GM23248 (cell line): ENCODE results near the gene NFIL3. TPM values are rescaled to one million over a fixed set of nuclear protein-coding genes. Genes with fewer than 3 reads are reported as not detected.
A peak's percentile ranks its signal among the peaks of the same experiment; 100 is the strongest.

Experiments
- DNase-seq: peaks from one replicate; pipeline ENCODE4 v3.0.0-alpha.2; 2015
- H2AFZ ChIP-seq: fragments of 200-600 bp; sonication (generic); 2 replicates; pipeline ENCODE4 v1.6.1; 2016; ENCODE audit warnings: antibody characterized with exemption
- H3F3A ChIP-seq: fragments of 200-600 bp; sonication (generic); 2 replicates; pipeline ENCODE4 v1.6.1; 2016; ENCODE audit warnings: mild to moderate bottlenecking, antibody characterized with exemption, mixed run types; ENCODE audit not compliant: insufficient read depth
- H3K27ac ChIP-seq: fragments of 200-600 bp; sonication (generic); 2 replicates; pipeline ENCODE4 v1.5.1; 2016; ENCODE audit warnings: mild to moderate bottlenecking
- H3K27me3 ChIP-seq: fragments of 200-600 bp; sonication (generic); replicated peaks from 2 replicates; pipeline ENCODE4 v1.6.1; 2016; ENCODE audit warnings: mild to moderate bottlenecking; ENCODE audit not compliant: insufficient read depth
- H3K36me3 ChIP-seq: fragments of 200-600 bp; sonication (generic); 2 replicates; pipeline ENCODE4 v1.6.1; 2016; ENCODE audit warnings: low read depth, mild to moderate bottlenecking
- H3K4me1 ChIP-seq: fragments of 200-600 bp; sonication (generic); 2 replicates; pipeline ENCODE4 v1.6.1; 2016; ENCODE audit warnings: mild to moderate bottlenecking; ENCODE audit not compliant: insufficient read depth
- H3K4me2 ChIP-seq: fragments of 200-600 bp; sonication (generic); one replicate; pipeline ENCODE4 v1.6.1; 2016; ENCODE audit warnings: mild to moderate bottlenecking; ENCODE audit not compliant: unreplicated experiment
- H3K4me3 ChIP-seq: fragments of 200-600 bp; sonication (generic); 2 replicates; pipeline ENCODE4 v1.5.1; 2016; ENCODE audit warnings: mild to moderate bottlenecking
- H3K79me2 ChIP-seq: fragments of 200-600 bp; sonication (generic); 2 replicates; pipeline ENCODE4 v1.6.1; 2016; ENCODE audit warnings: mild to moderate bottlenecking; ENCODE audit not compliant: insufficient read depth
- H3K9ac ChIP-seq: fragments of 200-600 bp; sonication (generic); 2 replicates; pipeline ENCODE4 v1.6.1; 2016; ENCODE audit warnings: mild to moderate bottlenecking
- H3K9me2 ChIP-seq: fragments of 200-600 bp; sonication (generic); 2 replicates; pipeline ENCODE4 v1.6.1; 2016; ENCODE audit warnings: mixed run types, mild to moderate bottlenecking, moderate library complexity; ENCODE audit not compliant: insufficient read depth
- H3K9me3 ChIP-seq: fragments of 200-600 bp; sonication (generic); one replicate; pipeline ENCODE4 v1.6.1; 2017; ENCODE audit warnings: low read depth
- H4K20me1 ChIP-seq: fragments of 200-600 bp; sonication (generic); 2 replicates; pipeline ENCODE4 v1.6.0; 2016; ENCODE audit not compliant: insufficient read depth
- EZH2 ChIP-seq: fragments of 200-600 bp; sonication (generic); IDR thresholded peaks from 2 replicates; pipeline ENCODE4 v1.6.1; 2018; ENCODE audit warnings: antibody characterized with exemption, mild to moderate bottlenecking; ENCODE audit not compliant: insufficient read depth, poor library complexity, severe bottlenecking
- EZH2phosphoT487 ChIP-seq: fragments of 200-600 bp; sonication (generic); IDR thresholded peaks from 2 replicates; pipeline ENCODE4 v1.6.1; 2018; ENCODE audit warnings: antibody characterized with exemption, moderate library complexity, mild to moderate bottlenecking, low read depth; ENCODE audit not compliant: insufficient read depth
- WGBS, 2 experiments: methylation state at CpG; one replicate each; pipeline ENCODE4 v1.1.6; 2015 to 2017; ENCODE audit warnings: low lambda C conversion rate in 2 of 2, low coverage in 1 of 2; ENCODE audit errors: missing lambda C conversion rate in 2 of 2; 5-methylcytosine and 5-hydroxymethylcytosine counted together
- in situ Hi-C: fragments of 300-500 bp; cut with MboI; formaldehyde crosslinking; loops from 2 replicates; pipeline ENCODE4 v1.15.0; 2020
- polyA plus RNA-seq: library from polyadenylated mRNA; unstranded; fragments of >200 nt; fragmentation: Nextera tagmentation; extraction: Ambion mirVana; gene quantifications from 2 replicates; pipeline ENCODE4 v1.2.1, GENCODE V29; 2016
- total RNA-seq: library from RNA; depleted of rRNA; stranded (reverse); fragments of >200 nt; shearing (Covaris generic); gene quantifications from 2 replicates; pipeline ENCODE4 v1.2.3, GENCODE V29; 2014

Gene NFIL3
- total and polyA plus RNA-seq, 2 experiments from 2014 or later, result 5.4 to 11.3 TPM

DNA sequence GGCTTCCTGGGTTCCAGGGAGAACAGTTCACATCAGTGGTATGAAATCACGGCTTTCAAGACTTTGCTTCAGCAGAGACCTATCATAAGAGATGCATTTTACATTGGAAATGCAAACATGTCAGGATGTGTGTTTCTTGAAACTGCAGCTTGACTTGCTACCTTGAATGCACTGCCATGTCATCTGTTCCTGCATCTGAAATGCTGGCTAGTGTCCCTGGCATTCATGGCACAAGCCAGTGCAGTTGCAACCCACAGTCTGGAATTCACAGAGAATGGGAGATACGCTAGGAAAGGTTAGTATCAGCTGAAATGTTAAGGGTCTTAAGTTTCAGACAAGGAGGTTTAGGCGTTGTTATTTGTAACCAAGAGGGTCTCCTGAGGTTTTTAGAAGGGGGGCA lies 24.7 kb downstream of the NFIL3 start:
- H3K9ac ChIP-seq, result no peak overlapping the region
- no peak overlapping the region for H2AFZ ChIP-seq
- H3K4me2 ChIP-seq, result no peak overlapping the region
- H3K9me2 ChIP-seq, result no peaks in the 10 kb centered on the region
- in situ Hi-C loops, result no loop called here
- no peak overlapping the region for H3K4me3 ChIP-seq
- no peaks in the 10 kb centered on the region for H3K36me3 ChIP-seq
- no peaks in the 10 kb centered on the region for H3K79me2 ChIP-seq
- DNase-seq, result no peak
- H4K20me1 ChIP-seq, result no peaks in the 10 kb centered on the region
- 93 to 96% methylated on average over 3 of the region's 3 CpGs for WGBS, 2 experiments
- H3K4me1 ChIP-seq, result peaks cover 21% of the 10 kb centered on the region
- TF ChIP-seq EZH2phosphoT487 (no peak), EZH2 (no peak)
- peaks cover 50% of the 10 kb centered on the region for H3F3A ChIP-seq
- H3K27ac ChIP-seq, result no peak overlapping the region
- H3K9me3 ChIP-seq, result no peaks in the 10 kb centered on the region
- H3K27me3 ChIP-seq, result no peaks in the 10 kb centered on the region

DNA sequence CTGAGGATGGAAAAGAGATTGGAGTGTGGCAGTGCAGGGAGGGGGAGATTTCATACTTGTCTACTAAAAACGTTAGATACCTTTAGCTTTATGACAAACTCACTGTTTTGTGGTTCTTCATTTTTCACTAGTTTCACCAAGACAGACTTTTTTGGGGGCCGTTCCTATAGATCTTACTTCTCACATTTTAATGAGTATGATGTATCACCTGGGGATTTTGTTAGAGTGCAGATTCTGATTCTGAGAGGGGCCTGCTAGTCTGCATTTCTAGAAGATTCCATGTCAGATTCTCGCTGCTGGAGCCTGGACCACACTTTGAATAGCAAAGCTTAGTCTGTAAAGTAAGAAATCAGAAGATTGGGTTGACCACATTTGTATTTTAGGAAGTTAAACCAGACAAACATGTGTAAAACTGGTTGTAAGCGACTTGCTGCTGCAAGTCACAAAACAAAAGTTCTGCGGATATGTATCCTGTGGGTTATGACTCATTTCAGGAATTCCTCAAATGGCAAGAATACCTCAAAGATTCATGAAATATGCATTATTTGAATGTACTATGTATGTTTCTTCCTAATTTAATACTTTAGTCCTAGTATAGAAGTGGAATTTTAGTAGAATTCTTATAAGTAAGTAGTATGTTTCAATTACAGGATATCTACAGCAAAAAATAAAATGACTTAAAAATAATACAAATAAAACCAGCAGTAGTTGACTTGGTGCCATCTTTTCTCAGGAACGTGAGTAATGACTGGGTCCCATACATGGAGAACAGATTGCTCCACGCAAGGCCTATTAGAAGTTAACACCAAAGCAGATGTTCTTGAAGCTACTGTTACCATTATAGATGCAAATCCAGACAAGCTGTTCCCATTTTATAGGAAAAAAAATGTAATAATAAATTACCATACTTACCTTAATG lies 27.8 kb downstream of the NFIL3 start:
- H3K79me2 ChIP-seq, result no peaks in the 10 kb centered on the region
- H3K4me3 ChIP-seq, result no peak overlapping the region
- H3F3A ChIP-seq, result peaks cover 51% of the 10 kb centered on the region
- no peaks in the 10 kb centered on the region for H3K9me2 ChIP-seq
- no peaks in the 10 kb centered on the region for H3K36me3 ChIP-seq
- H3K27me3 ChIP-seq, result no peaks in the 10 kb centered on the region
- DNase-seq, result peak; percentile 87
- H3K4me2 ChIP-seq, result peak overlapping the region; percentile 30
- H3K9ac ChIP-seq, result 0 out of 2 replicates have a peak overlapping the region, but pooled peaks have one; percentile 5
- H3K4me1 ChIP-seq, result peaks cover 32% of the 10 kb centered on the region
- H3K27ac ChIP-seq, result peak overlapping the region; percentile 50
- TF ChIP-seq EZH2 (no peak), EZH2phosphoT487 (no peak)
- H3K9me3 ChIP-seq, result no peaks in the 10 kb centered on the region
- in situ Hi-C loops, result no loop called here
- no peak overlapping the region for H2AFZ ChIP-seq
- no peaks in the 10 kb centered on the region for H4K20me1 ChIP-seq
- WGBS, 2 experiments, result 42 to 45% methylated on average over 7 of the region's 7 CpGs

DNA sequence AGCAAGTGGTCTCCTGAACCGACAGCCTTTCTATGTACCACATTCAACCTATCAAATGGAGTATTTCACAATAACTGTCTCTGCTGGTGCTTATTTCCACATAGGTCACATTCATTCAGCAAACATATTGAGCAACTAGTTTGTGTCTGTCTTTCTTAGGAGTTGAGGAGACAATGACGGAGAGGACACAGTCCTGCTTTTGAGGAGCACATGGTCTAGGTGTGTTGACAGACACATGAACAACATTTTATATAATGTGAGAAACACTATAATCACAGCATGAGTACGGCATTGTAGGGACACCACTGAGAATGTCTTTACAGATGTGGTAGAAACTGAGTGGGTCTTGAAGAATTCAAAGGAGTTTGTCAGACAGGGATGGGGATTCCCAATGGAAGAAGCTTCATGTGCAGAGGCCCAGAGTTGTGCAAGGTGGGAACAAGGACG lies 28.5 kb downstream of the NFIL3 start:
- H3K9me3 ChIP-seq, result no peaks in the 10 kb centered on the region
- H2AFZ ChIP-seq, result no peak overlapping the region
- 66 to 77% methylated on average over 4 of the region's 4 CpGs for WGBS, 2 experiments
- no peaks in the 10 kb centered on the region for H3K9me2 ChIP-seq
- H3K27ac ChIP-seq, result peak overlapping the region; percentile 50
- H4K20me1 ChIP-seq, result no peaks in the 10 kb centered on the region
- peak overlapping the region; percentile 30 for H3K4me2 ChIP-seq
- H3K9ac ChIP-seq, result no peak overlapping the region
- no peak overlapping the region for H3K4me3 ChIP-seq
- TF ChIP-seq EZH2, result no peak
- TF ChIP-seq EZH2phosphoT487, result no peak
- H3K36me3 ChIP-seq, result no peaks in the 10 kb centered on the region
- no peaks in the 10 kb centered on the region for H3K79me2 ChIP-seq
- no peaks in the 10 kb centered on the region for H3K27me3 ChIP-seq
- H3F3A ChIP-seq, result peaks cover 55% of the 10 kb centered on the region
- peak; percentile 71 for DNase-seq
- in situ Hi-C loops, result no loop called here
- H3K4me1 ChIP-seq, result peaks cover 32% of the 10 kb centered on the region

DNA sequence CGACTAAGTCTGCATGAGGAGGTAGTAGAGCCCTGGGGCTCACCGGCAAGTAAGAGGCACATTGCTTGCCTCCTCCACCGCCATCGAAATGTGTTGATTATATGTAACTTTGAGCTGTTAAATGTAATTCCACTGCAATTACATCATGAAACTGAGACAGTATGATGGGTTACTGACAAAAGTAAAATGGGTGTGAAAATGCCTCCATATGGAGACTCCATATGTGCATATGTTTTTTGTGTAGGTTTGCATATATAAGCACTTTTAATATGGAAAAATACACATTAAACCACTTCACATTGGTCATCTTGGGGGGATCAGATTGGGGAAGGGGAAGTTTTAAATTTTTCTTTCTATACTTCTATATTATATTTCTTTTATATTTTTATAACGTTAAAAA lies 29.8 kb downstream of the NFIL3 start:
- H3K4me1 ChIP-seq, result peaks cover 32% of the 10 kb centered on the region
- H3K9me2 ChIP-seq, result no peaks in the 10 kb centered on the region
- H3K79me2 ChIP-seq, result no peaks in the 10 kb centered on the region
- no peaks in the 10 kb centered on the region for H4K20me1 ChIP-seq
- H3K9ac ChIP-seq, result no peak overlapping the region
- H3F3A ChIP-seq, result peaks cover 55% of the 10 kb centered on the region
- in situ Hi-C loops, result no loop called here
- no peaks in the 10 kb centered on the region for H3K36me3 ChIP-seq
- 97 to 99% methylated on average over 5 of the region's 5 CpGs for WGBS, 2 experiments
- no peak overlapping the region for H2AFZ ChIP-seq
- H3K27me3 ChIP-seq, result no peaks in the 10 kb centered on the region
- DNase-seq, result no peak
- H3K9me3 ChIP-seq, result no peaks in the 10 kb centered on the region
- TF ChIP-seq EZH2 (no peak), EZH2phosphoT487 (no peak)
- H3K4me3 ChIP-seq, result no peak overlapping the region
- no peak overlapping the region for H3K27ac ChIP-seq
- H3K4me2 ChIP-seq, result no peak overlapping the region
